Measurements from ENCODE around the gene CAMK2N2. TPM values are rescaled to one million over a fixed set of nuclear protein-coding genes. Genes with fewer than 3 reads are reported as not detected.

CAMK2N2 gene
- total and polyA plus RNA-seq, 9 of the 15 experiments (the other 6 are each of a cell fraction or from before 2014, with no cell fraction given): 0.08 to 0.22 (median 0.11) TPM; not detected in 5

- TF ChIP-seq MGA (IDR thresholded peaks at IDR 0.05) (no peak), SAFB2 (IDR thresholded peaks at IDR 0.05; ENCODE audit: borderline replicate concordance, low read depth, low read length, severe bottlenecking) (no peak), CREB3 (tag; conservative IDR thresholded peaks at IDR 0.05; ENCODE audit: low read depth) (no peak), TCF7 (IDR thresholded peaks at IDR 0.05; ENCODE audit: borderline replicate concordance) (no peak), ZBTB49 (CRISPR knock-in tag; IDR thresholded peaks at IDR 0.05; ENCODE audit: borderline replicate concordance) (no peak), POLR2H (tag; IDR thresholded peaks at IDR 0.05; ENCODE audit: low read depth) (no peak), HIVEP1 (CRISPR knock-in tag; IDR thresholded peaks at IDR 0.05) (0 out of 2 replicates have a peak, but pooled peaks have one; percentile 23), PML (IDR thresholded peaks at IDR 0.05; ENCODE audit: low read length) (peak; percentile 12; the same call in 1 of the 2 replicates), TEAD1 (CRISPR knock-in tag; IDR thresholded peaks at IDR 0.05) (peak; percentile 35 to 41; a peak in 1 of 4 replicates), HEY1 (CRISPR knock-in tag; IDR thresholded peaks at IDR 0.05; ENCODE audit: borderline replicate concordance) (no peak)
Measured at GRCh38 chr3:184248454-184249411, 12.6 kb downstream of the CAMK2N2 start, which contains the start of gene ALG3 (continued).

All from K562 (cell line).